KG1 (cell line): ENCODE measurements around the gene PCDHGB4.
"Not testable (repeated sequence)": the region's sequence is repeated elsewhere in the genome, so short reads cannot be mapped to it uniquely, and the experiment has no call there.

Experiments
- DNase-seq: peaks from one replicate; lab custom pipeline; 2025; lab: John Stamatoyannopoulos, UW

The PCDHGB4 gene

DNA sequence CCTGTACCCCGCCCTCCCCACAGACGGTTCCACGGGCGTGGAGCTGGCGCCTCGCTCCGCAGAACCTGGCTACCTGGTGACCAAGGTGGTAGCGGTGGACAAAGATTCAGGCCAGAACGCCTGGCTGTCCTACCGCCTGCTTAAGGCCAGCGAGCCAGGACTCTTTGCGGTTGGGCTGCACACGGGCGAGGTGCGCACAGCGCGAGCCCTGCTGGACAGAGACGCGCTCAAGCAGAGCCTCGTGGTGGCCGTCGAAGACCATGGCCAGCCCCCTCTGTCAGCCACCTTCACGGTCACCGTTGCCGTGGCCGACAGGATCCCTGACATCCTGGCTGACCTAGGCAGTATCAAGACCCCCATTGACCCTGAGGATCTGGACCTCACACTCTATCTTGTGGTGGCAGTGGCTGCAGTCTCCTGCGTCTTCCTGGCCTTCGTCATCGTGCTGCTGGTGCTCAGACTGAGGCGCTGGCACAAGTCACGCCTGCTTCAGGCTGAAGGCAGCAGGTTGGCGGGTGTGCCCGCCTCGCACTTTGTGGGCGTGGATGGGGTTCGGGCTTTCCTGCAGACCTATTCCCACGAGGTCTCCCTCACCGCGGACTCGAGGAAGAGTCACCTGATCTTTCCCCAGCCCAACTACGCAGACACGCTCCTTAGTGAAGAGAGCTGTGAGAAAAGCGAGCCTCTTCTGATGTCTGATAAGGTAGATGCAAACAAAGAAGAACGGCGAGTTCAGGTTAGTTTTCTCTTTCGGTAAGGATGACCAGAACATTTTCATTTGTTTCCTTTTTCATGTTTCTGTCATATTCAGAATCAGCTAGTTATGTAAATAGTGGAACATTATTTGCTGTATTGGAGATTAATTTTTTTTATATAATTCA lies 21.2 kb upstream of the PCDHGB4 start:
- DNase-seq = no peak

- DNase-seq = no peak
These were observed 17.3 kb upstream of the PCDHGB4 start, which contains the start of gene PCDHGB3 for GRCh38 chr5:141369994-141370848. TSS of gene PCDHGB3 (plus strand) at chr5:141370242. CDS start at chr5:141370395, 153 bp downstream.

DNA sequence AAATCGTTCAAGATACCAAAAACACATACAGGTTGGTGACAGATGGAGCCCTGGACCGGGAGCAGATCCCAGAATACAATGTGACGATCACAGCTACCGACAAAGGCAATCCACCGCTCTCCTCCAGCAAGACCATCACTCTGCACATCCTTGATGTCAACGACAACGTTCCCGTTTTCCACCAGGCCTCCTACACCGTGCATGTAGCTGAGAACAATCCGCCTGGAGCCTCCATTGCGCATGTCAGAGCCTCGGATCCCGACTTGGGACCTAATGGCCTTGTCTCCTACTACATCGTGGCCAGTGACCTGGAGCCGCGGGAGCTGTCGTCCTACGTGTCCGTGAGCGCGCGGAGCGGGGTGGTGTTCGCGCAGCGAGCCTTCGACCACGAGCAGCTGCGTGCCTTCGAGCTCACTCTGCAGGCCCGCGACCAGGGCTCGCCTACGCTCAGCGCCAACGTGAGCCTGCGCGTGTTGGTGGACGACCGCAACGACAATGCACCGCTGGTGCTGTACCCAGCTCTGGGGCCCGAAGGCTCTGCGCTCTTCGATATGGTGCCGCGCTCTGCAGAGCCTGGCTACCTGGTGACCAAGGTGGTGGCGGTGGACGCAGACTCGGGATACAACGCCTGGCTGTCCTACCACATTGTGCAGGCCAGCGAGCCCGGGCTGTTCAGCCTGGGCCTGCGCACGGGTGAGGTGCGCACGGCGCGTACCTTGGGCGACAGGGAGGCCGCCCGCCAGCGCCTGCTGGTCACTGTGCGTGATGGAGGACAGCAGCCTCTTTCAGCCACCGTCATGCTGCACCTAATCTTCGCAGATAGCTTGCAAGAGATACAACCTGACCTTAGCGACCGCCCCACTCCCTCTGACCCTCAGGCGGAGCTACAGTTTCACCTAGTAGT lies 15.7 kb upstream of the PCDHGB4 start:
- no peak for DNase-seq

DNA sequence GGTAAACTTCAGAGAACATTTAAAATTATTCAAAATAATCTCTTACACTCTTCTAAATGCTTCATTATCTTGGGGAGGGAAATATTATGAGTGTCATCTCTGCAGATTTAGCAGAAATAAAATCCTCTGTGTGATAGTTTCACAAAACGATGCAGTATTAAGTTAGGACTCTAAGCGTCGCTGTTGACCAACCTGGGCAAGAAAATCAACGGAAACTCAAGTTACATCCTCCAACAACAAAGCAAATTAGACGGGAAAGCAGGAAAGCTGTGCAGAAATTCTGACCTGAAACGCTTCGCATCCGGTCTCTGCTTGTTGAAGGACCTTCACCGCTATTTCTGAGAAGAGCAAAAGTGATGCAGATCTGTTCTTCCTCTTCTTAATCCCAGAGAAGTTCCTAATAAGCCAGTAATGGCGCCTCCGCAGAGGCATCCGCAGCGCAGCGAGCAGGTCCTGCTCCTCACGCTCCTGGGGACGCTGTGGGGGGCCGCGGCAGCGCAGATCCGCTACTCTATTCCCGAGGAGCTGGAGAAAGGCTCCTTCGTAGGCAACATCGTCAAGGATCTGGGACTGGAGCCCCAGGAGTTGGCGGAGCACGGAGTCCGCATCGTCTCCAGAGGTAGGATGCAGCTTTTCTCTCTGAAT lies 13.7 kb upstream of the PCDHGB4 start, which contains the start of gene PCDHGA6:
Gene PCDHGA6, plus strand, starts transcription at position 219 of the 645 bp plus-strand sequence. Its CDS starts 193 bp downstream, at position 412.
- no peak for DNase-seq

DNA sequence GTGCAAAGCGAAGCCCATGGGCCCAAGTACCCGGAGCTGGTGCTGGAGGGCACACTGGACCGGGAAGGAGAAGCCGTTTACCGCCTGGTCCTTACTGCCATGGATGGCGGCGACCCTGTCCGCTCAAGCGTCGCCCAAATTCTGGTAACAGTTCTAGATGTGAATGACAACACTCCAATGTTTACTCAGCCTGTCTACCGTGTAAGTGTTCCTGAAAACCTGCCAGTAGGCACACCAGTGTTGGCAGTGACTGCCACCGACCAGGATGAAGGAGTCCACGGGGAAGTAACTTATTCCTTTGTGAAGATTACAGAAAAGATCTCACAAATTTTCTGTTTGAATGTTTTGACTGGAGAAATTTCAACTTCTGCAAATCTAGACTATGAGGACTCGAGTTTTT lies 12.9 kb upstream of the PCDHGB4 start:
- DNase-seq = no peak

GRCh38 chr5:141375444-141376155 lies 11.9 kb upstream of the PCDHGB4 start:
- DNase-seq = not testable (repeated sequence)

- no peak for DNase-seq
These were observed 4.8 kb upstream of the PCDHGB4 start, which contains the start of gene PCDHGA7 for GRCh38 chr5:141382469-141383294. TSS of gene PCDHGA7 (plus strand) at chr5:141382742. CDS start at chr5:141382900, 158 bp downstream.

DNA sequence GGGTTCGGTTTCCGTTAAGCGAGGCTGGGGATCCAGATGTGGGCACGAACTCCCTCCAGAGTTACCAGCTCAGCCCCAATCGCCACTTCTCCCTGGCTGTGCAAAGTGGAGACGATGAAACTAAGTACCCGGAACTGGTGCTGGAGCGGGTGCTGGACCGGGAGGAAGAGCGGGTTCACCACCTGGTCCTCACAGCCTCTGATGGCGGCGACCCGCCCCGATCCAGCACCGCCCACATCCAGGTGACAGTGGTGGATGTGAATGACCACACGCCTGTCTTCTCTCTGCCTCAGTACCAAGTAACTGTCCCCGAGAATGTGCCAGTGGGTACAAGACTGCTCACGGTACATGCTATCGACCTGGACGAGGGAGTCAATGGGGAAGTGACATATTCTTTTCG lies 4.2 kb upstream of the PCDHGB4 start:
- DNase-seq = no peak

- DNase-seq = no peak
These were observed 2.8 kb upstream of the PCDHGB4 start for GRCh38 chr5:141384471-141385267.

DNA sequence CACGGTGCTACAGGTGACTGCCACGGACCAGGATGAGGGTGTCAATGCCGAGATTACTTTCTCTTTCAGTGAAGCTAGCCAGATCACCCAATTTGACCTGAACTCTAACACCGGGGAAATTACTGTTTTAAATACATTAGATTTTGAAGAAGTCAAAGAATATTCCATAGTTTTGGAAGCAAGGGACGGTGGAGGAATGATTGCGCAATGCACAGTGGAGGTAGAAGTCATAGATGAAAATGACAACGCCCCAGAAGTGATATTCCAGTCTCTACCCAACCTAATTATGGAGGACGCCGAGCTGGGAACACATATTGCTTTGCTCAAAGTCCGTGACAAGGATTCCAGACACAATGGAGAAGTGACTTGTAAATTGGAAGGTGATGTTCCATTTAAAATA lies 1.2 kb downstream of the PCDHGB4 start:
- DNase-seq = no peak

DNA sequence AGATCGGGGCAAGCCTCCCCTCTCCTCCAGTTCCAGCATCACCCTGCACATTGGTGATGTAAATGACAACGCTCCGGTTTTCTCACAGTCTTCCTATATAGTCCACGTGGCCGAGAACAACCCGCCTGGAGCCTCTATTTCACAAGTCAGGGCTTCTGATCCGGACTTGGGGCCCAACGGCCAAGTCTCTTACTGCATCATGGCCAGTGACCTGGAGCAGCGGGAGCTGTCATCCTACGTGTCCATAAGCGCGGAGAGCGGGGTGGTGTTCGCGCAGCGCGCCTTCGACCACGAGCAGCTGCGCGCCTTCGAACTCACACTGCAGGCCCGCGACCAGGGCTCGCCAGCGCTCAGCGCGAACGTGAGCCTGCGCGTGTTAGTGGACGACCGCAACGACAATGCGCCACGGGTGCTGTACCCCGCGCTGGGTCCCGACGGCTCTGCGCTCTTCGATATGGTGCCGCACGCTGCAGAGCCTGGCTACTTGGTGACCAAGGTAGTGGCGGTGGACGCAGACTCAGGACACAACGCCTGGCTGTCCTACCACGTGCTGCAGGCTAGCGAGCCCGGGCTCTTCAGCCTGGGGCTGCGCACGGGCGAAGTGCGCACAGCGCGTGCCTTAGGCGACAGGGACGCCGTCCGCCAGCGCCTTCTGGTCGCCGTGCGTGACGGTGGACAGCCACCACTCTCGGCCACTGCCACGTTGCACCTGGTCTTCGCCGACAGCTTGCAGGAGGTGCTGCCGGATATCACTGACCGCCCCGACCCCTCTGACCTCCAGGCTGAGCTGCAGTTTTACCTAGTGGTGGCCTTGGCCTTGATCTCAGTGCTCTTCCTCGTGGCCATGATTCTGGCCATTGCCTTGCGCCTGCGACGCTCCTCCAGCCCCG lies 1.9 kb downstream of the PCDHGB4 start:
- no peak for DNase-seq

GRCh38 chr5:141392429-141393198 lies 5.1 kb downstream of the PCDHGB4 start, which contains the start of gene PCDHGA8:
TSS of gene PCDHGA8 (plus strand) at chr5:141392633. CDS start at chr5:141392814, 181 bp downstream.
- no peak for DNase-seq

GRCh38 chr5:141393267-141393666 lies 5.8 kb downstream of the PCDHGB4 start:
- no peak for DNase-seq

- not testable (repeated sequence) for DNase-seq
These were observed 7.1 kb downstream of the PCDHGB4 start for GRCh38 chr5:141394401-141395187.

DNA sequence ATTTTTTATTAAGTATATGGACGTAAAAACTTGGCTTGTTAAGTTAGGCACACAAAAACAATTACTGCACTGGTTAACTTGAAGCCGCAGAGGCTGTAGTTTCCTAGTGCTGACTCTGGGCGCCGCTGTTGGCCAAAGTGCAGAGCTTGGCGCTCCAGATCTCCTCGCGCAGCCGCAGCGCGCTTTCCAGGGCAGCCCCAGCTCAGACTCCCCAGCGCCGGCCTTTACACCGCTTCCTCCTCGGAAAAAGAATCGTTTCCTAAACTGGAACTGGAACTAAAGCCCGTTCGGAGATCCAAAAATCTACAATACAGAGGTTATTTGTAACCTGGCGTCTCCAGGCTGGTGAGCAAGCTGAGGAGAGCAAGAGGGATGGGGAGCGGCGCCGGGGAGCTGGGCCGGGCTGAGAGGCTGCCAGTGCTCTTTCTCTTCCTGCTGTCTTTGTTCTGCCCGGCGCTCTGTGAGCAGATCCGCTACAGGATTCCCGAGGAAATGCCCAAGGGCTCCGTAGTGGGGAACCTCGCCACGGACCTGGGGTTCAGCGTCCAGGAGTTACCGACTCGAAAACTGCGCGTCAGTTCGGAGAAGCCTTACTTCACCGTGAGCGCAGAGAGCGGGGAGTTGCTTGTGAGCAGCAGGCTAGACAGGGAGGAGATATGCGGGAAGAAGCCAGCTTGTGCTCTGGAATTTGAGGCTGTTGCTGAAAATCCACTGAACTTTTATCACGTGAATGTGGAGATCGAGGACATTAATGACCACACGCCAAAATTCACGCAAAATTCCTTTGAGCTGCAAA lies 10.5 kb downstream of the PCDHGB4 start, which contains the start of gene PCDHGB5:
Gene PCDHGB5, plus strand, starts transcription at position 192 of the 796 bp plus-strand sequence. Its CDS starts 181 bp downstream, at position 373.
- not testable (repeated sequence) for DNase-seq
